GM11168 (cell line): ENCODE results near the gene KIR2DL4.
"Not testable (repeated sequence)": the region's sequence is repeated elsewhere in the genome, so short reads cannot be mapped to it uniquely, and the experiment has no call there.

Source experiments
- in situ Hi-C: fragments of 300-500 bp; cut with MboI; formaldehyde crosslinking; loops from one replicate; pipeline ENCODE4 v1.12.0; 2022; ENCODE audit warnings: low sequenced_read_pairs; ENCODE audit not compliant: unreplicated experiment

KIR2DL4 gene

GRCh38 chr19:54863459-54863858, 60.0 kb downstream of the KIR2DL4 start:
- in situ Hi-C loops, result not testable (repeated sequence)
